ENCODE results near the gene EDA.
A peak's percentile ranks its signal among the peaks of the same experiment; 100 is the strongest.

The EDA gene

DNA sequence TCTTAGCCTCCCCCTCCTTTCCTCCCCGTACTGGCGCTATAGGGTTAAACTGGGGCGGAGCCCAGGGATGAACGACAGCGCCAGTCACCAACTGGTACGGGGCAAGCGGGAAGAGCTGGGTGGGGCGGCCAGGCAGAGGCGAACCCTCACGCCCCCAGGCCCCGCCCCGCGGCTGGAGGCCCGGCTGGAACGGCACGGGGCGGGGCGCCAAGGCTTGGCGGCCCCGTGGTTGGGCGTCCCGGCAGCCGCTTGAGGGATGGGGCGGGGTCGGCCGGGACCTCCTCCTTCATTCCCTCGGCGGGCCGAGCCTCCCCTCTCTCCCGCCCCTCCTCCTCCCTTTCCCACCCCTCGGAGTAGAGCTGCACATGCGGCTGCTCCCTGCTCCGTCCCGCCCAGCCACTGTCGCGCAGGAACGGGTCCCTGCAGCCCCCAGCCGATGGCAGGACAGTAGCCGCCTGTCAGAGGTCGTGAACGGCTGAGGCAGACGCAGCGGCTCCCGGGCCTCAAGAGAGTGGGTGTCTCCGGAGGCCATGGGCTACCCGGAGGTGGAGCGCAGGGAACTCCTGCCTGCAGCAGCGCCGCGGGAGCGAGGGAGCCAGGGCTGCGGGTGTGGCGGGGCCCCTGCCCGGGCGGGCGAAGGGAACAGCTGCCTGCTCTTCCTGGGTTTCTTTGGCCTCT is at the start of gene EDA:
TSS of gene EDA (plus strand) at position 335 of the 678 bp plus-strand sequence.
- no peak for DNase-seq

DNA sequence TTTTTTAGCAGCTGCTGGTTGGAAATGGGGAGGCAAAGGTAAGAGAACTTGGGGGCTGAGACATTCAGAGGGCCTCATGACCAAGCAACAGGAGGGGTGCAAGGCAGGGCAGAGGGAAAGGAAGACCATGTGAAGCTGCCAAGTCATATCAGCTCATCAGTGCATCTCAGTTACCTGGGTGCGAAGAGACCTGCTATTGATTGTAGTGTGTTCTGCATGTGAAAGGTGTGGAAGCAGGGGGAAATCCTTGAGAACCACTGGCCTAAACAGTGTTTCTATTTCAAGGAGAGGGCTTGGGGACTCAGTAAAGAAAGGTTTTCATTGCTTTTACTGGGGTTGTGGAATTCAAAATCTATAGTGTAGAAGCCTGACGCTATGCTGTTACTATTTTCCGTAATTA is 47.1 kb upstream of the EDA start:
- DNase-seq = no peak

DNA sequence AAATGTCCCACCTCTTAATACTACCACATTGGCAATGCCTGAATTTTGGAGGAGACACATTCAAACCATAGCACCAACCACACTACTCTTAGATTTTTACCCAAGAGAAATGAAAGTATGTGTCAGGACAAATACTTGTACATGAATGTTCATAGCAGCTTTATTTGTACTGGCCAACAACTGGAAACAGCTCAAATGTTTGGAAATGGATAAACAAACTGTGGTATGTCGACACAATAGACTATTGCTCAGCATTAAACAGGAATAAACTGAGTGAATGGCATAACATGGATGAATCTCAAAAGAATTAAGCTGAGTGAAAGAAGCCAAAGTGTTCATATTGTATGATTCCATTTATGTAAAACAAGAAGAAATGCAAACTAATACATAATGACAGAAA is 18.5 kb upstream of the EDA start:
- no peak for DNase-seq

DNA sequence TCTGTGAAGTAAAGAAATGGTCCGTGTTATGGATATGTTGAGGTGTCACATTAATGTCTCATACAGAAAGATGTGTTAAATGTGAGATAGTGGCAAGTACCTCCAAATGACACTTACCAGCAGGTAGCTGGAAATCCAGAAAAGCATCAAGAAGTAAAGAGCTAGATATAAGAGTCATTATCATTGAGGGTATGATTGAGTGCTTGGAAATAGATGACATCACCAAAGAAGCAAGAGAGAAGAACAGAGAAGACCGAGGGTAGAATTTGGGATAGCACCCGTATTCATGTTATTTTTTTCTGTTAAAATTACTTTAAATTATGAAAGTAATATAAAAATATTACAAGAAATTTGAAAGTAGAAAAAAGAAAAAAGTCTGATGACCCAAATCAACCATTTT is 15.7 kb upstream of the EDA start:
- DNase-seq = no peak

DNA sequence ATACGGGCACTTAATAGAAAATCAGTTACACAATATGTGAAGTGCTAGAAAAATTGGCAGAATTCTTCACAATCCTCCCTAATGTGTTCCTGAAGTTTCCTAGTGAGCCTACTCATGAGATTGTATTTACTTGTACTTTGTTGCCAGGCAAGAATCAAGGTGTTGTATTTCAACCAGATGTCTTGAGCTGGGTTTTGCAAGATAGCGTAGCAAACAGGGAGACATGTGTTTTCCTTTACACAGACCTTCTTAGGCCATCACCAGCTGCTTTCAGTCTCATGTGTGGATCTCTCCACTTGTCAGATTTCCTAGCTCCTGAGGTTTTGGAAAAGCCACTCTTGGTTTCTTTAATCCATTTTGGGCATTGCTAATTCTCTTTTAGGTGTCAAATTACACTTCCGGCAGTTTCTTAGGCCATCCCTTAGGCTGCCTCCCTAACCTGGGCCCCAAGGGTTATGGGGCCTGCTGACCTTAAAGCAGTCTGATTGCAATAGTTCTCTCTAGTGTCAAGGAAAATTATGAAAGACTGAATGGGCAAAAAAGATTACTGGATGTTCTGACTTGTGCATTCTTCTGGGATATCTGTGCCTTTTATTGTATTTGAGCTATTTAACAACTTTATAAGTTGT is 12.2 kb upstream of the EDA start:
- no peak for DNase-seq

DNA sequence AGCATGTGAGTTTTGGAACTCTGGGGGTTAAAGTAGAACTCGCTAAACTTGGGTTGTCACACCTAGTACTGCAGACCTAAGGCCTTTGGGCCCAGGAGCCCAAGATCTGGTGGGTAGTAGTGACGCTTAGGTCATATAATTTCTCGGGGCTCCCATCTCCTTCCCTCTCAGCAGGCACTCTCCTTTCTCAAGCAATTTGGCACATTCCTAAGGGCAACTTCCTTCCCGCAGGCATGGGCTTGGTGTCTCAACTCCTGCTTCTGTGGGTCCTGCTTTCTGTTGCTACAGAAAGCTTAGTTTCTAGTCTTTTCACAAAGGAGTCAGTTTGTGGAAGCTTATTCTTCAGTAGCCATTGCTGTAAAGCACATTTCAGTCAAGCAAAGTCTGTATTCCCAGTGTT is 10.4 kb upstream of the EDA start:
- no peak for DNase-seq

DNA sequence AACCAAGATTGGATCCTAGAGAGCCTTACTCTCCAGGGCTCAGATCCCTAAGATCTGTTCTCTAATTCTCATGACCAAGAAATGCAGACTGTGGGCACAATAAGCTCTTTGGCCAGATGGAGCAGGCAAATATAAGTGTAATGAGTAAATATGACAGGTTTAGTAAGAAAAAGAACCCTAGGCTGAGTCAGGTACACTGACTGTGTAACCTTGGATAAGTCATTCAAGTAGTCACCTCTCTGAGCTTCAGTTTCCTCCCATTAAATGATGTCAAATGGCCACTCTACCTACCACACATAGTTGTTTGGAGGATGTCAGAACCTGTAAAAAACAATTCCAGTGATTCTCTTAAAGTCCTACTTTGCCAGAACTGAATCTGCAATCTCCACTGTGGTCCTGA is 8.3 kb upstream of the EDA start:
- DNase-seq = no peak

DNA sequence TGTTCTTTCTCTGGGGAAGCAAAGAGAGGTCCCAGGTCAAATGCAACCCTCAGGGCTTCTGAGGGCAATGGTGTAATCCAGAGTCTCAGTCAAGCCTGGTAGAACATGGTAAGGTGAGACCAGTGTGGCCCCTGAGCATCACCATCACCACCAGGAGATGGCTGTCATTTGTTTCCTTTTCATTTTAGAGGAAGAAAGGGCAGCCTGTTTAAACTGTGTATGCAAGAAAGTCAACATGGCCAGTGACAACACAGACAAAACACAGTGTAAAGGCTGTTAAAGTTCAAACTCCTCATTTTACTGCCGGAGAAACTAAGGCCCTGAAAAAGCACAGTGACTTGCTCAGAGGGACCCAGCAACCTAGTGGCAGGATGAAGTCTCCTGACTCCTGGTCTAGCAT is 2.0 kb upstream of the EDA start:
- DNase-seq = no peak

DNA sequence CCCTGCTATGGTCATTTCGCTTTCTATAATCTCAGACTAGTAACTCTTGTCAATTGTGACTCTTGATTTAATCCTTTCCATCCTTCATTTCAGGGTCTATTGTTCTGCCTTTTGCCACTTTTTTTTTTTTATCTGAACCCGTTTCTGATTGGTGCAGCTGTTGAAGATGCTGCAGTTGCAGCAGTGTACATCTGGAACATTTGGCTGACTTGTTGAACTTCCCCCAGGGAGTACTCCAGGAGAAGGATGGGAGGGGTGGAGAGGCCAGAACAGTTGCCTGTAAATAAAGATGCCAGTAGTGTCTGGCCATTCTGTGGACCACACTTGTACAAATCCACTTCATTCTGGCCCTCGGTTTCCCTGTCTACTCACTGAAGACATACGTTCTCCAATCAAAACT is 1.0 kb upstream of the EDA start:
- no peak for DNase-seq

DNA sequence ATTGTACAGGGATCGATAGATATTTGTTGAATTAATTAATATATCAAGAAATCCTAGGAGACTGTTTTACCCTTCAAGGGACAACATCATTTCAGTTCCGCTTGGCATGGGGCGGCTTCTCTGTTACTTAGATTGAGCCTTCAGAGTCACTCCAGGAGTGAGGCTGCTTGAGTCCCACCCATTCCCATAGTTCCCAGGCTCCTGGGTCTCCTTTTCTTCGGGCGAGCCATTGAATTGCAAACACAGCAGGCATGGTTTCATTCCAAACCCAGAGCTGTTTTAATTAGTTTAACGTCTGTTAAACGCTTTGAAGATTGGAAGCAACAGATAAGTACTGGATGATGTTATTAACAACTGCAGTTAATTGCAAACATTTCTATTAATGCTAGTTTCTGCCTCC is 571 bp upstream of the EDA start:
- DNase-seq = no peak

DNA sequence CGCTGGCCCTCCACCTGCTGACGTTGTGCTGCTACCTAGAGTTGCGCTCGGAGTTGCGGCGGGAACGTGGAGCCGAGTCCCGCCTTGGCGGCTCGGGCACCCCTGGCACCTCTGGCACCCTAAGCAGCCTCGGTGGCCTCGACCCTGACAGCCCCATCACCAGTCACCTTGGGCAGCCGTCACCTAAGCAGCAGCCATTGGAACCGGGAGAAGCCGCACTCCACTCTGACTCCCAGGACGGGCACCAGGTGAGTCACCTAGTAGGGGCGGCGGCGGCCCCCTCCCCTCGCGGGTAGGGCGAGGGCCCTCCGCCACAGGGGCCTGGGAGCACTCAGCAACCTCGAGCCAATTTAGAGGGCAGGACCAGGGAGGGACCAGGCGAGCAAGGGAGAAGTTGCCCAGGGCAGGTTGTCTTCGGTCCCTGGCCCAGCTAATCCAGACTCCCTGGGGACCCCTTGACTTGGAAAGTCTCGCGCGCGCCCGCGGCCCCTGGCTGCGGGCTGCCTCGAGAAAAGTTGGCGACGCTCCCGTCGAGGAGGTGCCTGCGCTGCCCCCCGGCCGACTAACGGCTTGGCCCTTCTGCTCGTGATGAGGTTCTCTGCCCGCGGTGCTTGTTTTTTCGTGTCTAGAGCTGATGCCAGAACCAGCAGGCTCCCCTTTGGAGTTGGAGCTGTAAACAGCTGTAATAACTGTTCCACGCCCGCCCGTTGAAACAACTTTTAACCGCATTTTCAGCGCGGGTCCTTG is 717 bp downstream of the EDA start:
- no peak for DNase-seq

DNA sequence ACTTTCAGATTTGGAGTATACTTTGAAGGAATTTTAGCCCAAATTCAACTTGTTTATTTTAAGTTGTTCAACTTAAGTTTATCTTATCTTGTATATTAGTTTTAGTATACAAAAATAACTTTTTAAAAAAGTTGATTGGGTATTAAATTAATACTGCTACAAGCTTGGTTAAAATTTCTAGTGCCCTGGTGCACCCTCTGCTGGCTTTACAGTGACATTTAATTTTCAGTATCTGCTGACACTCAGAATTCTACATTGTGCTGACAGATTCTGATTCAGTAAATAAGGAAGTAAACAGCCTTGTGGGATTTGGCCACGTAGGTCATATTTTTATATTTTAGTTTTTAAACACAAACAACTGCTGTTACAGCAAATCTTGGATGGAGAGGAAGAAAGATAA is 2.9 kb downstream of the EDA start:
- DNase-seq = peak; percentile 11

DNA sequence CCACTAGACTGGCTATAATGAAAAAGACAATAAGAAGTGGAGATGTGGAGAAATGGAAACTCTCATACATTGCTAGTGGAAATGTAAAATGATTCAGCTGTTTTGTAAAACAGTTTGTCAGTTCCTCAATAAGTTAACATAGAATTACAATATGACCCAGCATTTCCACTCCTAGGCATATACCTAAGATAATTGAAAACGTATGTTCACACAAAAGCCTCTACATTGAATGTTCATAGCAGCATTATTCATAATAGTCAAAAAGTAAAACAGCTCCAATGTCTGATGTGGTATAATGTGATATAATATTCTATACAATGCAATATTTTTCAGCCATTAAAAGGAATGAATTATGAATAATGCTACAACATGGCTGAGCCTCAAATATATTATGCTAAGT is 10.2 kb downstream of the EDA start:
- no peak for DNase-seq

DNA sequence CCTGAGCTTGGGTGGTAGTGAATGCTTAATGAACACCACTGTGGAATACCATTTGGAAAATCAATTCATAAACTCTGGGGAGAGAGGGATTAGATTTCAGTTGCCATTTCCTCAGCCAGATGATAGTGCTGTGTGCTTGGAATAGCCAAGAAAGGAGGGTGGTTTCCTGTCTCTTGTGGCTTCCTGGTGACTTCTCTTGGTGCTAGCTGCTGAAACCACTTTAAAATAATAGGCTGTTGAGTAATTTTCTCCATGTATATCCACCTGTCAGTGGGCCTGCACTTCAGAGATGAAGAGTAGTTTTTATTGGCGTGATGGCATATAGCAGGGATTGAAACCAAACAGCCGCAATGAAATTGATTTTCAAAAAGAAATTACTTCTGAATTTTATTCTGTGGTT is 11.8 kb downstream of the EDA start:
- DNase-seq = no peak

DNA sequence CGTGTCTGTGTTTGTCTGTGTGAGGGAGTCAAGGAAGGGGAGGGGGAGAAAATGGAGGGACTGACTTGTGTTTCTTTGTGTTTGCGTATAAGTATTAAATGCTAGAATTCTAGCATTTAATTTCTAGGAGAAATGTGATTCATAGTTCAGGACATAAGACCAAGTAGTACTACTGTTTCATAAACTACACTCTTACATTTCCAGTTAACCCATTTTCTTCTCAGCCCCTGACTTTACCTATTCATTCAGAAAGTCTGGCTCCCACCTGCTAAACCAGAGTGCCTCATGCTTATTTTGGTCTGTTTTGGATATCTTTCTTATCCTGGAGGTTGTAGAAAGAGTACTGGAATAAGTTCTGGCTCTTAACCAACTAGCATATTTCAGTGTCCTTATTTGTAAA is 14.2 kb downstream of the EDA start:
- no peak for DNase-seq

DNA sequence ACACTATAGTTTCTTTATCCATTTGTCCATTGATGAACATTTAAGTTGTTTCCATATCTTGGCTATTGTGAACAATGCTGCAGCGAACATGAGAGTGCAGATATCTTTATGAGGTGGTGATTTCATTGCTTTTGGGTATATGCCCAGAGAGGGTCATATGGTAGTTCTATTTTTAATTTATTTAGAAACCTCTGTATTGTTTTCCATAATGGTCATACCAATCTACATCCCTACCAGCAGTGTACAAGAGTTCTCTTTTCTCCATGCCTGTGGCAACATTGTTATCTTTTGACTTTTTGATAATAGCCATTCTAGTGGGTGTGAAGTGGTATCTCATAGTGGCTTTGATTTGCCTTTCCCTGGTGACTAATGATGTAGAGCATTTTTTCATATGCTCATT is 48.8 kb downstream of the EDA start:
- no peak for DNase-seq

DNA sequence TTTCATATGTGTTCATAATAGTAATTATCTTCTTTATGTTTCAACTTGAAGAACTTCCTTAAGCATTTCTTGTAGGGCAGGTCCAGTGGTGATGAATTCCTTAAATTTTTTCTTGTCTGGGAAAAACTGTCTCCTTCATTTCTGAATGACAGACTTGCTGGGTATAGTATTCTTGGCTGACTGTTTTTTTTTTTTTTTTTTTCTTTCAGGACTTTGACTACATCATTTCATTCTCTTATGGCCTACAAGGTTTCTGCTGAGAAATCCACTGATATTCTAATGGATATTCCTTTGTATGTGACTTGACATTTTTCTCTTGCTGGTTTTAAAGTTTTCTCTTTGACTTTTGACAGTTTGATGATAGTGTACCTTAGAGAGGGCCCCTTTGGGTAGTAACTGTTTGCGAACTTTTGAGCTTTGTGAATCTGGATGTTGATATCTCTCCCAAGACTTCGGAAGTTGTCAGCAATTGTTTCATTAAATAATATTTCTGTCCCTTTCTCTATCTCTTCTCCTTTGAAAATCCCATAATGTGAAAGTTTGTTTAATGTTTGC is 54.2 kb downstream of the EDA start:
- DNase-seq = no peak

DNA sequence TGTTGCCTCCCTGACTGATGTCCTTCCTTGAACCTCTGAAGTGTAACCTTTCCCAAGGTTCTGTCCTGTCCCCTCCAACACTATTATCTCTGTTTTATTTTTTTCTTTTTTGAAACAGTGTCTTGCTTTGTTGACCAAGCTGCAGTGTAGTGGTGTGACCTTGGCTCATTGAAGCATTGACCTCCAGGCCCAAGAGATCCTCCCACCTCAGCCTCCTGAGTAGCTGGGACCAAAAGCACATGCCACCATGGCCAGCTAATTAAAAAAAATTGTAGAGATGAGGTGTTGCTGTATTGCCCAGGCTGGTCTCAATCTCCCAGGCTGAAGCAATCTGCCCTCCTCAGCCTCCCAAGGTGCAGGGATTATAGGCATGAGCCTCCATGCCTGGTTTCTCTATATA is 59.0 kb downstream of the EDA start:
- no peak for DNase-seq

DNA sequence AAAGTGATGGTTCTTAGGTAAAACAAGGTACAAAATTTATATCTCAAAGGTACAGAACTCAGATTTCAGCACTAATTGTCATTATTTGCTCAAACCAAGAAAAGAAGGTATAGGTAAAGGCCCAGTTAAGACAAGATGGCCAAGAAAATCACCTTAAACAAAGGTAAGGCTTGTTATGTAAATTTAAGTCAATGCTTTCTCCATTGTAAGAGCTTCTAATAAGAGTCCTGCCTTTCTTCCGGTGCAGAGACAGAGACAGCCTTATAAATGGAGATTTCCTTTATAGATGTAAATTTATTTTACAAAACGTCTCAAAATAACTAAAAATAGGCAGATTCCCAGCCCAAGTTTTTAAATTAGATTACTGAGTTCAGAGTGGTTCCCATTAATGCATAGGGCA is 89.9 kb downstream of the EDA start:
- no peak for DNase-seq

DNA sequence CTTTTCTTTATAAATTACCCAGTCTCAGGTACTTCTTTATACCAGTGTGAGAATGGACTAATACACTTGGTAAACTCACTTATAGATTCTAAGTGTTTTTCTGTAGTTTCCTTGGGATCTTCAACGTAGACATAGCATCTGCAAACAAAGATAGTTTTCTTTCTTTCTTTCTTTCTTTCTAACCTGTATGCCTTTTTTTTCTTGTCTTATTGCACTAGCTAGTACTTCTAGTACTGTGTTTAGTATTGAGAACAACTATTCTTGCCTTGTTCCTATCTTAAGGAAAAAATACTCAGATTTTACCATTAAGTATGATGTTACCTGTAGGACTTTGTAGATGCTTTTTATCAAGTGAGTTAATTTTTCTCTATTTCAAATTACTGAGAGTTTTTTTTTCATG is 102.2 kb downstream of the EDA start:
- DNase-seq = no peak

DNA sequence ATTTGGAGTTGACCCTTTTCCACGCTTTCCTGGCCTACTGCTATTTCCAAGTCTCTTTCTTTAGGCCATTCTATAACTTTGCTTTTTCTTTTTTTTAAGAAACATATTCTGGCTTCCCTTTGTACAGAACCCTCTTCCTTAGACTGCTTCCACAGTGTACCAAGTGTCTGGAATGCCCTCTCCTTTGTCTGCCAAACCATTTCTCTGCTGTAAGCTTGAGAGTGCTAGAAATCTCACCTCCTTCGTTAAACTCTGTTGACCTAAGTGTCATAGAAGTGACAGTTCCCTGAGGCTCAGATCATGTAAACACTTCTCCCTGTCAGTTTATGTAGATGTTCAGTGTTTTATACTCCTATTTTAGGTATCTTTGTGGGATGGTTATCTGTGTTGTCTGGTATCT is 108.4 kb downstream of the EDA start:
- no peak for DNase-seq

DNA sequence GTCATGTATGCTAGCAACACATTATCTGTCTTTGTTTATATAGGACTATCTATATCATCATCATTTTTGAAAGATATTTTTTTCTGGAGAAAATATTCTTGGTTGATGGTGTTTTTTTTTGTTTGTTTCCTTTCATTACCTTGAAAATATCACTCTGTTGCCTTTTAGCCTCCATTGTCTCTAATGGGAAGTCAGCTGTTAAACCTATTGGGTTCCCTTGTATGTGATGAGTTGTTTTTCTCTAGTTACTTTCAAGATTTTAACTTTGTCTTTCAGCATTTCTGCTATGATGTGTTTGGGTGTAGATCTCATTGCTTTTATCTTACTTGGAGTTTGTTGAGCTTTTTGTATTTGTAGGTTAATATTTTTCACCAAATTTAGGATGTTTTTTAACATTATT is 124.4 kb downstream of the EDA start:
- DNase-seq = no peak

DNA sequence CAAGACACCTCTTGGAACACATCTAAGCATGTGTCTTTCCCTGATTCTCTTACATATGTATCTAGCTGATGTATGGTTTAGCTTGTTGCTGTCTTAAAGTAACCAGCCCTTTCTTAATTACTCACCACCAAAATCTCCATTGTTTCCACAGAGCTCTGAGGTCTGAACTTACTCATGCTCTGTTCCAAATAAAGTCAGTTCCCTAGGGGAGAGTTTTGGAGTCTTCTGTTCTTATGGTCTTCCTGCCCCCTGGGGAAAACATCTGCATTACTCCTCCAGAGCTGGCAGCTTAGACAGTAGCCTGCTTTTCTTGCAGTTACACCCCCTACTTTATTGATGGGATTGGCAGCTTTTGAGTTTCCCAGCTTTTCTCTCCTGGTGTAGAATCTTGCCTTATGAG is 125.8 kb downstream of the EDA start:
- DNase-seq = no peak

DNA sequence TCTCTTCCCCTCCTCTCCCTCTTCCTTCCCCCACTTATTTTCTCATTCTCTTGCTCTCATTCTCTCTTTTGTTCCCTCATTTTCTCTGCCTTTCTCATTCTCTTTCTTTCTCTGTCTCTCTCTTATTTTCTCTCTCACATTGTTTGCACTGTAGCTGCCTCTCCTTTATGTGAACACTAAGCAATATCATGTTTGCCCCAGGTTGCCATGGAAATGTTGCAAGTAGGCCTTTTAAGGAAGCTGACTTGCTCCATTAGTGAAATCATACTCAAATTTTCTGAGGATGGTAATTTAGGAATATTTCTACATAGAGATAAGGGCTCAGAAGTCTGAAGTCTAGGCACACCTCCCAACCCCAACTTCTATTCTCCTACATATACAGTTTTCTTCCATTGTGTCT is 130.1 kb downstream of the EDA start:
- DNase-seq = no peak
